Muscle of arm (tissue), 12 donors: ENCODE measurements around the gene MUC20. TPM values are rescaled to one million over a fixed set of nuclear protein-coding genes. Genes with fewer than 3 reads are reported as not detected.

Source experiments
- DNase-seq: peaks from one replicate; pipeline ENCODE4 v3.0.0-alpha.2; 2013
- polyA plus RNA-seq, 12 donors: library from polyadenylated mRNA; unstranded; fragments of 120-200 nt; gene quantifications; one replicate each; pipeline ENCODE4 v1.2.1, GENCODE V29; 2013; ENCODE audit not compliant: insufficient read length in 12 of 12

The MUC20 gene
- polyA plus RNA-seq, 12 donors: 0.90 to 14.8 (median 4.1) TPM; not detected in 2

GRCh38 chr3:195754906-195755305 lies 34.1 kb downstream of the MUC20 start:
- no peak for DNase-seq

GRCh38 chr3:195755391-195755790 lies 34.6 kb downstream of the MUC20 start:
- DNase-seq: no peak

- peak; percentile 48 for DNase-seq
Measured at GRCh38 chr3:195755791-195756676, 35.3 kb downstream of the MUC20 start.

GRCh38 chr3:195757438-195757770 lies 36.6 kb downstream of the MUC20 start:
- no peak for DNase-seq

- DNase-seq: no peak
Measured at GRCh38 chr3:195757827-195758226, 37.0 kb downstream of the MUC20 start.

GRCh38 chr3:195758721-195759353 lies 38.1 kb downstream of the MUC20 start:
- DNase-seq: no peak

- peak; percentile 84 for DNase-seq
Measured at GRCh38 chr3:195760345-195761122, 39.8 kb downstream of the MUC20 start.

- DNase-seq: no peak
Measured at GRCh38 chr3:195761123-195761566, 40.4 kb downstream of the MUC20 start.

GRCh38 chr3:195761567-195762248 lies 40.9 kb downstream of the MUC20 start:
- no peak for DNase-seq

- no peak for DNase-seq
Measured at GRCh38 chr3:195762249-195762585, 41.4 kb downstream of the MUC20 start.

- DNase-seq: no peak
Measured at GRCh38 chr3:195762611-195763010, 41.8 kb downstream of the MUC20 start.

GRCh38 chr3:195763076-195763830 lies 42.5 kb downstream of the MUC20 start:
- DNase-seq: no peak

- DNase-seq: no peak
Measured at GRCh38 chr3:195763843-195764825, 43.4 kb downstream of the MUC20 start.

- DNase-seq: no peak
Measured at GRCh38 chr3:195764961-195765706, 44.4 kb downstream of the MUC20 start.

- DNase-seq: no peak
Measured at GRCh38 chr3:195766671-195767070, 45.9 kb downstream of the MUC20 start.

GRCh38 chr3:195767792-195768191 lies 47.0 kb downstream of the MUC20 start:
- DNase-seq: no peak

- no peak for DNase-seq
Measured at GRCh38 chr3:195768414-195768813, 47.6 kb downstream of the MUC20 start.

GRCh38 chr3:195768831-195769303 lies 48.1 kb downstream of the MUC20 start:
- no peak for DNase-seq

GRCh38 chr3:195769551-195769950 lies 48.8 kb downstream of the MUC20 start:
- no peak for DNase-seq
